GM19240 (cell line): ENCODE data around the gene DCT.
"Not testable (repeated sequence)": the region's sequence is repeated elsewhere in the genome, so short reads cannot be mapped to it uniquely, and the experiment has no call there.

Experiments used
- DNase-seq: peaks from one replicate; pipeline ENCODE4 v3.0.0; 2011; ENCODE audit warnings: low spot score; ENCODE audit not compliant: insufficient read length

The DCT gene

DNA sequence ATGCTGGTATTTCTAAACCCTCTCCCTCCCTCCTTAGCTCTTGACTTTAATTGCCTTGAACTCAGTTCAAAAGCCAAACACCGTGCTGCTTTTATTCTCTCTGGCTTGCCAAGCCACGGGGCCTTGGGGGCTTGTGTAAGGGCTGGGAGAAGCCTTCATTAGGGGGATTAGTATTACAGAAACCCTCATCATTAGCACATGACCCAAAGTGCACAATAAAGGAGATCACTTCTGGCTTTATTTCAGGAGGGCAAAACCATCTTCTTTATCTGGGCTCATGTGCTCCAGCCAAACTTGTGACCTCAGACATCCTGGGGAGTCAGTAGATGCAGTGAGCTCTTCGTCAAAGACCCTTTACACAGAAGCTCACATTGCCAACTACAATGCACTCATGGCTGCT lies at the start of gene DCT:
TSS of gene DCT (minus strand) at position 67 of the 400 bp plus-strand sequence. CDS start 427 bp downstream, outside the sequence.
- DNase-seq, result no peak

DNA sequence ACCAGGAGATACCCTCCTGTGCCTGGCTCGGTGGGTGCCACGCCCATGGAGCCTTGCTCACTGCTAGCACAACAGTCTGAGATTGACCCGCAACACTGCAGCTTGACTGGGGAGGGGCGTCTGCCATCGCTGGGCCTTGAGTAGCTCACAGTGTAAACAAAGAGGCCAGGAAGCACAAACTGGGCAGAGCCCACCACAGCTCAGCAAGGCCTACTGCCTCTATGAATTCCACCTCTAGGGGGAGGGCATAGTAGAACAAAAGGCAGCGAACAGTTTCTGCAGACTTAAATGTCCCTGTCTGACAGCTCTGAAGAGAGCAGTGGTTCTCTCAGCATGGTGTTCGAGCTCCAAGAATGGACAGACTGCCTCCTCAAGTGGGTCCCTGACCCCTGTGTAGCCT lies 47.5 kb upstream of the DCT start:
- DNase-seq, result not testable (repeated sequence)

DNA sequence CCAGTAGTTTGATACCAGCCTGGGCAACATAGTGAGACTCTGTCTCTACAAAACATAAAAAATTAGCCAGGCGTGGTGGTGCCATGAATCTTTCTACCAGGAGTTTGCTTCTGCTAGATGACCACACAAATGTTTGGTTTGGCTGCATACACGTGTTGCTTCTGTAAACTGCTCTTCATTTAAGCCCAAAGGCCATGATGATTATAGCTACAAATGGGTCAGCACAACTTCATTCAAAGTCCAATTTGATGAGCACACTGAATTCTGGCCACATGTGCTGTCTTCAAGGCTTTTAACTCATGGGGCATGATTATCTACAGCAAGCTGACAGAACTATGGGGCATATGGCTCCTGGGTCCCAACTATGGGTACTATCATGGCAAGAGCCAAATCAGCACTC lies 46.3 kb upstream of the DCT start:
- no peak for DNase-seq

DNA sequence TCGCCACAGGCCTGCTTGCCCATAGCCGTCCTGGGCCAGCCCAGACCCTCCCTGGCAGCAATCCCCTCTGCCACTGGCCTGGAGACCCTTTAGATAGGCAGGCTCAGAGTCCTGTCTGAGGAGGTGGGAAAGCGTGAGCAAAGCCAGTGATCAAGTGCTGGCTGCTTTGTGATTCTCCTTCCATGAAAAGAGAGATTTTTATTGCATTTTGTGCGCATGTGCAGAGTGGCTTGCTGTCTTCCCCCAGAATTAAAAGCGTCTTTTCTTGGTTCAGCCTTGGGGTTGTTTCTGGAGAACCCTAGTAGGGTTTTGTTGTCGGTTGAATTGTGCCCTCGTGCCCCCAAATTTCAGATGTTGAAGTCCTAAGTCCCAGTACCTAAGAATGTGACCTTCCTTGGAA lies 44.9 kb upstream of the DCT start:
- no peak for DNase-seq

DNA sequence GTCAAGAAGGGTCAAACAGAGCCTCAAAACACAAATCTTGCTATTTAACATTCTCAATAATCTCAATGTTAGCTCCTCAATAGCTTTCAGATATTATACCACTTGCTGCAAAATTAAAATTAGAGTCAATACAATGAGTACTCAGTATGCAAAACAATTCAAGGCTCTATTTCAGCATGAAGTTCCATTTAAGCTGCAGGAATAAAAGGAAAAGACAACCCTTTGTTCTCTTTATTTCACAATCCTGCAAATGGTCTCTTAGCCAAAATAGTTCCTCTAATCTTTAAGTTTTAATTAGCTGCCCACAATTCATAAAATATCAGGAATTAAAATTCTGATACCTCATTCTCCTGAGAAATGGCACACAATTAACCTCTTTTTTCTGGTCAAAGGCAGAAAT lies 40.5 kb upstream of the DCT start:
- no peak for DNase-seq

DNA sequence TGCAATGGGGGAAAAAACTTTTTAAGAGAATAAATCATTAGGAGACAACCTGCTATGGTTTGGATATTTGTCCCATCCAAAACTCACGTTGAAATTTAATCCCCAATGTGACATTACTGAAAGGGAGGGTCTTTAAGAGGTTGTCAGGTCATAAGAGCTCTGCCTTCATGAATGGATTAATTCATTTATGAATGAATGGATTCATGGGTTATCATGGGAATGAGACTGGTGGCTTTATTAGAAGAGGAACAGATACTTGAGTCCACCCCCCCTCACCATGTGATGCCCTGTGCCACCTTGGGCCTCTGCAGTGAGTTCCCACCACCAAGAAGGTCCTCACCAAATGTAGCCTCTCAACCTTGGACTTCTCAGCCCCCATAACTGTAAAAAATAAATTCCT lies 37.0 kb upstream of the DCT start:
- no peak for DNase-seq

DNA sequence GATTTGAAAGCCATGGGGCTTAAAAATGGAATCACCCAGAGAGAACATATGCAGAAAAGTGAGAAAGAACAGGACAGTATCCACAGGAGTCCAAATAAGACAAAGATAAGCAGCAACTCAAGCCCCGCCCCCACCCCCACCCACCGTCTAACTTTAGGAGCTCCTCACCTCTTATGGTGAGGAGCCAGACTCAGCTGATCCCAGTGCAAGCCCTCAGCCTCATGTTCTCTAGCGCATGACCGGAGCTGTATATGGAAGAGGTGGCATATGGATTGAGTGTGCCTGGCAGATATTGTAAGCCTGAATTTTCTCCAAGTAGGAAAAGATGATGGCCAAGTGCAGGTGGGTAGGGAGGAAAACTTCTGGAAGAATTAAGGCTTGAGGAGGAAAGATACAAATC lies 36.4 kb upstream of the DCT start:
- no peak for DNase-seq

DNA sequence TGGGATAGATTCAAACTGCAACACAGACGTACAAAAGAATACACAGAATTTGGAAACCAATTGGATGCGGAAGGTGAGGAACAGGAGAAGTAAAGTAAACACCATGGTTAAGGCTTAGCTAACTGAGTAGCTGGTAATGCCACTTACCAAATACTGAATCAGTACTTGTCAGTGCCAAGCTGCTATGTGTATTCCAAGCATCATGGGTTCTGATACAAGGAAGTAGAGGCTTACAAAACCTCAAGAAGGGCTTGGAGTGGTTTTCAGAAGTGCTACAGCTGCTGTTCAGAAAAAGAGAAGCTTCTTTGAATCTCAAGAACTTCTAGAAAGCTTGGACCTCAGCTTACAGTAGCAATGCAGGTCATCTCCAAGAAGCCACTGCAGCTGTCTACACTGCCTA lies 35.9 kb upstream of the DCT start:
- no peak for DNase-seq

DNA sequence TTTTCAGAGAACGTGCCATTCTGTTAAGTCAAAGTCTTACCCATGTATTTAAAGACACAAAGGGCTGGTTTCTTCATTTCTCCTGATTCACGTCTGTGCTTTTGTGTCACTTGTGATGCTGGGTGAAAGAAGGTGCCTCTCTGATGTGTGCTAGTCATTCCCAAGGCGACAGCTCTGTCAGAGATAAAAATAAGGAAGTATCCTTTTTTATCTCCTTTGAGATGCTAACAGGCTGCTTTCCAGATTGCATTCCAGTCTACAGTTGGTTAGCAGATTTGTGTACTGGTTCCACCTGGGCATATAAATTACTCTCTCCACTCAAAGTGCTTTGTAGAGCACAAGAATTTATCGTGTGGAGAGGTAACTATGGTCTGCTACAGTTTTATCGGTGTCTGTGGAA lies 33.5 kb upstream of the DCT start:
- DNase-seq, result no peak

DNA sequence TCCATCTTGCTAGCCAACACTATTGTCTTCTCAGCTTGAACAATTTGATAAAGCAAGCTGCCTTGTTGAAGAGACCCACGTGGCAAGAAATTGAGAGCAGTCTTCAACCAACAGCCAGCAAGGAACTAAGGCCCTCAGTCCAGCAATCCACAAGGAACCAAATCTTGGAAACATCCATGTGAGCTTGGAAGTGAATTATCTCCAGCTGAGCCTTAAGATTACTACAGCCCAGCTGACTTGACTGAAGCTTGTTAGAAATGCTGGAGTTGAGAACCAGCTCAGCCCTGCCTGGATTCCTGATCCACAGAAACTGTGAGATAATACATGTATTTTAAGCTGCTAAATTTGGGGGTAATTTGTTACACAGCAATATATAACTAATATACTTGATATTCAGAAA lies 26.2 kb upstream of the DCT start:
- DNase-seq, result no peak

DNA sequence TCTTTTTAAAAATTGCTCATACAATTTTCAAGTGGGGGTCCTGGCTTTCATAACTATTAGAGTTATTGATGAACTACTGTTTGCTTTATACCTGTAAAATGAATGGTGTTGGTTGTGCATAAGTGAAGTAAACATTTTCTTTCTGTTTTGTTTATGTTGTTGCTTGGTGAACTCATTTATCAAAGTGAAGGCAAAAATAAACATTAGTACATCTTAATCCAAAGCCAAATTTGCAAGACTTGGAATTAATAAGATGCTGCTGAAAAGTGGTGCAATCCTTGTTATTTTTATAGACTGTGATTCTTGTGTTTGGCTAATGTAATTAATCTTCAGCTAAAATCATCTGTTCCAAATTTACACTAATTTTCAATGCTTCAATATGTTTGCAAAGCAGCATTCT lies 24.4 kb upstream of the DCT start:
- no peak for DNase-seq

DNA sequence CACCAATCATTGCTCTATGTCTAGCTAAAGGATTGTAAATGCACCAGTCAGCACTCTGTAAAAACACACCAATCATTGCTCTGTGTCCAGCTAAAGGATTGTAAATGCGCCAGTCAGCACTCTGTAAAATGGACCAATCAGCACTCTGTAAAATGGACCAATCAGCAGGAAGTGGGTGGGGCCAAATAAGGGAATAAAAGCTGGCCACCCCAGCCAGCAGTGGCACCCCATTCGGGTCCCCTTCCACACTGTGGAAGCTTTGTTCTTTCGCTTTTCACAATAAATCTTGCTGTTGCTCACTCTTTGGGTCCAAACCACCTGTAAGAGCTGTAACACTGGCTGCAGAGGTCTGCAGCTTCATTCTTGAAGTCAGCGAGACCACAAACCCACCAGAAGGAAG lies 19.3 kb upstream of the DCT start:
- not testable (repeated sequence) for DNase-seq

DNA sequence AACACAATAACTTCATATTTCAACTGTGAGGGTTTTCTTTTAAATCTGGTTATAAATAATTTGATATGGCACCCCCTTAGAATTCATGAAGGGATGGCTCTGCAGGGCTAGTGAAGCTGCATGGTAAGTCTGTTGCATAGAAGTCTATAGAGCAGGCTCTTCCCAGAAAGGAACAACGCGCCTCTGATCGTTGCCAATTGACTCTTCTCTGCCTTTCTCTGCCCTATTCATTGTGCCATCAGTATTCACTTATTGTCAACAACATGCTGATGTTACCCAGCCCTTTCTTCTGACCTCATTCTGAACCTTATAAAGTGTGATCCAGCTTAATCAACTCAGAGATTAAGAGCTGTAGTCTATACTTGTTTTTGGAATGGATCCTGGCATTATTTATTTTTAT lies 16.3 kb upstream of the DCT start:
- DNase-seq, result no peak

DNA sequence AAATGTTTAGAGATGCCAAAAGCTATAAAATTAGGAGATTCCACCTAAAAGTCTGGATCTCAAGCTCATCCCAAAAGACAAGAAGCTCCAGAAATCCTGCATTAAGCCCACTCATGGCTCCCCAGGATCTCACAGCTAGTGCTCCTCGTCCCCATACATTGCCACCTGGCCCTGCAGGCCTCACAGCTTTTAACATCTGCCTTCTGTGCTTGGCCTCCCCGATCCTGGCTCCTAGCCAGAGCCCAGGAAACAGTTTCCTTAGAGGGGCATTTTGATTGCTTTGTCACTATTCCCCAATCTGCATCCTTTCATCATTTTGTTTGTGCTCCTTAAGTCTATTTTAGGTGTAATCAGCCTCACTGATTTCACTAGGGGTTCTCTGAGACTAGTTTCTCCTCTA lies 14.5 kb upstream of the DCT start:
- no peak for DNase-seq

DNA sequence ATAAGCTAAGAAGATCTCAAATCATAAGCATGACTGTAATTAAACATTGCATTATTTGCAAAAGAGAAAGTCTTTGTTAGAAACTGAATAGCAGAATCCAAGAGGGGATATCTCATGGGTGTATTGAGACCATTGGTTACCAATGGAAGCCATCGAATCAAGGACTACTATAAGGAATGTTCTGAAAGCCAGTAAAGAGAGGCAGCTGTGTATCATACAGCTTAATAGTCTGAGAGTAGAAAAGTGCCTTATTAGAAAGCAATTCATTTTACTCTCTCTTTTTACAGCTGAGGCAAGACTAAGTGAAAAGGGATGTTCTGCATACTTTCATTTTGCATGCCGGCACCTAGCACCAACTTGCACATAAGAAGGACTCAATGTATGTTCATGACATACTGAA lies 7.6 kb upstream of the DCT start:
- no peak for DNase-seq

DNA sequence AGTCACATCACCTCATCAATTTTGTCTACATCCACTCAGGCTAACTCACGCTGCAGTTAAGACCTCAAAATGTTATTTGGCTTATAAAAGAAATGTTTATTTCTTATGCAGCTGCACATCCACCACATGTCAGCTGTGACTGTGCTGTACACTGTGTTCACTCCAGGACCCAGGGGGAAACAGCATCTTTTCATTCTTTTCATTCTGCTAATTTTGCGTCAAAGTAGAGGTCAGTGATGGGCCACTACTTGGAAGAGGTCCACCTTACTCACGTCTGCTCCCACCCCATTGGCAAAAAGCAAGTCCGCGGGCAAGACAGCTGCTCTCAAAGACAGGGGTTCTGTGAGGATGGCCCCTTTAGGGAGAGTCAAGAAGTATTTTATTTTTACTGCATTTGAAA lies 4.5 kb upstream of the DCT start:
- no peak for DNase-seq

DNA sequence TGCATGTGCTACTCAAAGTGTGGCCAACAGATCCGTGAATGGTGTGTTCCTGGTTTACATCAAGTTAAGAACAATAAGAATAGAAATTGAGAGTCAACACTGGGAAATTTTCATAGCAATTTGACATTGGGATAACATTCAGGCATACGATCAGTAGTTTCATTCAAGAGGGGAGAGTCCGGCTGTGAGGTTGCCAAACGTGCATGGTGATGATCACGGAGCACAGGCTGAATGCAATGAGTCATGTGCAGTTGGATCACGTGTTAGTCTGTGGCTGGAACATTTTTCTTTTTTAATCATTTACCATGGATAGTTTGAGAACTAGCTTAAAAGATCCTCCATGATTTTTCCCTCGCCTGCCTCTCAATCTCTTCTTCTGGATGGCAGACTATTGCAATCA lies 2.5 kb upstream of the DCT start:
- DNase-seq, result no peak

DNA sequence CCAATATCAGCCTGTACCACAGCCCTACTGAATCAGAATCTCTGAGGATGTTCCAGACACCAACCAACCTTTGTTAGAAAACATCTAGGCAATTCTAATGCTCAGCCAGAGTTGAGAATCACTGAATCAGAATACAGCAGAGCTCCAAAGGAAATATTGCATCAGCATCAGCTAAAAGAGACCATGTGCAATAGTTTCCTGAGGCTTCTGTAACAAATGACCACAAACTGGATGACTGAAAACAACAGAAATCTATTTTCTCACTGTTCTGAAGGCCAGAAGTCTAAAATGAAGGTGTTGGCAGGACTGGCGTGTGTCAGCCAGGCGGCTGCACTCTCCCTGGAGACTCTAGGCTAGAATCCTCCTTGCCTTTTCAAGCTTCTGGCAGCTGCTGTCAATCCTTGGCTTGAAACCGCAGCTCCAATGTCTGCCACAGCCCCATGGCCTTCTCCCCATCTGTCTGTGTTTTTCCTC lies 1.2 kb upstream of the DCT start:
- no peak for DNase-seq

DNA sequence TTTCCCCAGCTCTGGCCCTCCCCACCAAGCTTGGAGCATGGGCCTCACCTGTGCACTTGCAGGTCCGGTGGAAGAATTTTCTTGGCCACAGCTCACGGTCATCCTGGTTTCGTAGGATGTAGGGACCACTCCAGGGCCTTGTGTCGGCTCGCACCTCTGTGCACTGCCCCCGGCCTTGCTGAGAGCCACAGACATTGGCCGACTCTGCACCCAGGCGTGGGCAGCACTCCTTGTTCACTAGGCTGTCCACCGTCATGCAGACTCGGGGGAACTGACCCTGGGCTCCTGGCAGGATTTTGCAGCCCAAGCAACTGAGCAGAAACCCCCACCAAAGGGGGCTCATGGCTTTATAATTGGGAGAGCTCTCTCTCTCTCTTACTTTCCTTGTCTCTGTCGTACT lies 569 bp downstream of the DCT start:
- no peak for DNase-seq

DNA sequence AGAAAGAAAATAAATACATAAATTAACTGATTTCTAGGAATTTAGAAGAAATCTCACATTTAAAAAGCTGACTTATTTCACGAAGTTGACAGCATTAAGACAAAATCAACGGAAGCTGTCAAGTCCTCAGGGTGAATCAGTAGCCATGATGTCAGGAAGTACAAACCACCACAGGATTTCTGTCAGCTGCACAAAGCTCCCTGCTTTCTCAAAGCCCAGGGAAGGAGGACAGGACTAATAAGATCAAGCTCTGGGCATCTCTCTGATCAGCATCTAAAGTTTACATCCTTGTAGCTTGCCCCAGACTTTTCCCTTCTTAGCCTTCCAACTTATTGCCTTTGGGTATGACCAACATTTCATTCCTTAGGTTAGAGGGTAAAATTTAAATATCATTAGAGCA lies 9.4 kb downstream of the DCT start:
- DNase-seq, result no peak

DNA sequence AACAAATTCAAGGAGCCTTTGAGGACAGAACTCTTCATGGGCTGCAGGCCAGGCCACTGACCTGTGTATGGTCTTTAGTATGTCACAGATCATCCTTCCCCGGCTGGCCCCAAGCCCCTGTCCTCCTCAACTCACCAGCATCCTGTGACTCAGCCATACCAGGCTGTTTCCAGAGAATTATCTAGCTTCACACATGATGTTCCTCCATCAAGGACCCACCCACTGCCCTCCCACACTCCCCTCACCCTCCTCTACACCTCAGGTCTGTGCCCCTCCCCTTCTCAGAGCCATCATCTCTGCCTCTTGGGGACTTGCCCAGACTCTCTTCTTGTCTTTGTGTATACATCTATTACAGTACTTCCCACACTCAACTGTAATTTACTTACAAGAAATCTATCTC lies 14.7 kb downstream of the DCT start:
- no peak for DNase-seq

DNA sequence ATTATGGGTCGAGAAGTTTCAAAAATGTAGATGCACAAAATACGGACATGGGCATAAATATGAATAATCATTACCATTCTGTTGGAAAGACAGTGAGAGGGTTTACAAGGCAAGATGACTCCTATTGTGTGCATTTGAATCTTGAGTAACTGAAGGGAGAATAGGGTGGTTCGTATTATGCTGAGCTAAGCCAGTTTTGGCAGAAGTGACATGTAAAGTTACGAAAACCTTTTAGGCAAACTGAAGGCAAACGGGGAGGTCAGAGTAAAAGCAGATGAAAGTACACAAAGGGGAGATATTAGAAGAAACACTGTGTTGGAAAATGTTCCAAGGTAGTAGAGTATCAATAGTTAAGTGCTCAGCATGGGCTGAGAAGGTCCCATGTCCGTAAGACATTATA lies 16.8 kb downstream of the DCT start:
- DNase-seq, result no peak

DNA sequence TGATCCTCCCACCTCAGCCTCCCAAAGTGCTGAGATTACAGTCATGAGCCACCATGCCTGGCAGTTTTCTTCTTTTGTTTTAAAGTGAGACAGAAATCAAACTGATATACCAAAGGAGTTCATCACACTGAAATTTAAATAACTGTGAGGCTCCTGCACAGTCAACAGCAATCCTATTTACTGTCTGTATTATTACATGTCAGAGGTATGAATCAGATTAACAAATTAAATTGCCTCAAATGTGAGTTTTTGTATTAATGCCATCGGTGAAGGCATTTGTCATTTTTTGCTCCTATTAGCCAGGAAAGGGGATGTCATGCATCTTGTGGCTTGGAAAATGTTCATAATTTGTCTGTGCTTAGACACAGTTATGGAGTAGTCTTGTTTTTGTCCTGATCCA lies 20.4 kb downstream of the DCT start:
- DNase-seq, result no peak

DNA sequence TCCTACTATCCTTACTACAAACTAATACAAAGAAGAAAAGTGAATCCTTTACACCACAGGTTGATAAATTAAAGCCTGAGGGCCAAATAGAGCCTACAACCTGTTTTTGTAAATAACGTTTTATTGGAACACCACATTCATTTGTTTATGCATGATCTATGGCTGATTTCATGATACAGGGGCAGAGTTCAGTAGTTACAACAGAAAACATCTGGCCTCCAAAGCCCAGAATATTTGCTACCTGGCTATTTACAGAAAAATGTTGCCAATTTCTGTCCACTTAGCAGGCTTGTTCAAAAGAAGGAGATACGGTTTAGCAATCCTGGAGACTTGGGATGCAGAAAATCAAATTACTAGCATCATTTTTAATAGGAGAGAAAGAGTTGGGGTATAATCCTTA lies 24.1 kb downstream of the DCT start:
- DNase-seq, result no peak

DNA sequence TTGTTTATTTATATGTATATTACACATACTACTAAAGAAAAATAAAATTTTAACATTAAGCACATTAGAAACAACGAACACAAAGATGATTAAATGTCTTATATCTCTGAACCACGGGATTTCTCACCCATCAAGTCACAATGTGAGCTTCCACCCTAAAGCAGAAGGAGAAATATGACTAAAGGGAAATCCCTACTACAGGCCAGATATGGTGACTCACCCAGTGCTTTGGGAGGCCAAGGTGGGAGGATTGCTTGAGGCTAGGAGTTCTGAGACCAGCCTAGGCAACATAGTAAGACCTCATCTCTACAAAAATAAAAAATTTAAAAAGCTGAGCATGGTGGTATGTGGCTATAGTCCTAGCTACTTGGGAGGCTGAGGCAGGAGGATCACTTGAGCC lies 24.6 kb downstream of the DCT start:
- DNase-seq, result no peak
